Inflammatory macrophage treated with lipopolysaccharide for 4 hours (primary cell): ENCODE data around the gene MRPL34.

ENCODE experiments used
- DNase-seq: peaks from one replicate; pipeline ENCODE4 v3.0.0-alpha.2; 2020

The MRPL34 gene

DNA sequence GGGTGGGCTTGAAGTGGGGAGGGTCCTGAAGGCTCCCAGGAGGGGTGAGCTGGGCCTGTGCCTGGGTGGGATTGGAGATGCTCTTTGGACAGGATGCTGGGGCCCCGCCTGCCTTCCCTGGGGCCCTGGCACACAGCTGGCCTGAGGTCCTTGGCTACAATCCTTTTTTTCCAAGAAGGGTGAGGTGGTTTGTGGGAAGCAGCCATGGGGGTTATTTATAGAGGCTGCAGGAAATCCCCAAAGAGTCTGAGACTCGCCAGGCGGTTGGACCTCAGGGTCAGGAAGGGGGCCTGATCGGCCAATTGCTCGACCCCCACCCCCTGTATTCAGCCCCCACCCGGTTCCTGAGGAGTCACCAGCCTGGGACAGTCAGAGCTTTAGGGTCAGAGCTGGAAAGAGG, 41.7 kb downstream of the MRPL34 start:
- DNase-seq = no peak

DNA sequence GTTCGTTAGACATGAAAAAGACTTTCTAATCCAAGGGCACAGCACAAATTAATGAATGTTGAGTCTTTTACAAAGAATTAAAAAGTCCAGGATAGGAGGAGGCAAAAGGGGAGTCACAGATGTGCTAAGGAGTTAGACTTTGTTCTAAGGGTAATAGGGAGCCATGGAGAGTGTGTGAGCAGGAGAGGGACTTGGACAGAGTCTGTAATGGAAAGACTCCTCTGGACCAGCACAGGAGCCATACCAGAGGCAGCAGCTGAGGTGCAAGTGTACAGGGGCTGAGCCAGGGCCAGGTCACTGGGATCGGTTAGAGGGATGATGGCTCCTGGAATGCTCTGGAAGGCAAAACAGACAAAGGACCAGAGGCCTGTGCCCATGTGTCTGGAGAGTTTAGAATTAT, 42.2 kb downstream of the MRPL34 start:
- DNase-seq = no peak

DNA sequence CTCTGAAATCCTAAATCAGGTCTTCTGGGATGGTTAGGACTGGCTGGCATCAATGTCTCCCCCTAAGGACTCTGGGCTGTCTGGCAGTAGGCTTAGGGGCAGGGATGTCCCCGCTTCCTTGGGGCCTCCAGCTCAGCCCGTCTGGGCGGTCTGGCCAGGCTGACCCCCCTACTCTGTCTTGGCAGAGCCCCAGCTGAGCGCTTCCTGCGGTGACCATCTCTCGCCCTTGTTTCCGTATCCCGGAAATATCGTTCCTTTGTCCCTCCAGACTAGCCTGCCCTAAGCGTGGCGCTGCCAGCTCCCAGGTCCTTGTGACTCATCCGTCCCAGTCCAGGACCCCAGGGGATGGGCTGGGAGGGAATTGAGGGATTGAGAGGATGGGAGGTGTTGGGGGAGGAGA, 43.0 kb downstream of the MRPL34 start:
- DNase-seq = no peak

DNA sequence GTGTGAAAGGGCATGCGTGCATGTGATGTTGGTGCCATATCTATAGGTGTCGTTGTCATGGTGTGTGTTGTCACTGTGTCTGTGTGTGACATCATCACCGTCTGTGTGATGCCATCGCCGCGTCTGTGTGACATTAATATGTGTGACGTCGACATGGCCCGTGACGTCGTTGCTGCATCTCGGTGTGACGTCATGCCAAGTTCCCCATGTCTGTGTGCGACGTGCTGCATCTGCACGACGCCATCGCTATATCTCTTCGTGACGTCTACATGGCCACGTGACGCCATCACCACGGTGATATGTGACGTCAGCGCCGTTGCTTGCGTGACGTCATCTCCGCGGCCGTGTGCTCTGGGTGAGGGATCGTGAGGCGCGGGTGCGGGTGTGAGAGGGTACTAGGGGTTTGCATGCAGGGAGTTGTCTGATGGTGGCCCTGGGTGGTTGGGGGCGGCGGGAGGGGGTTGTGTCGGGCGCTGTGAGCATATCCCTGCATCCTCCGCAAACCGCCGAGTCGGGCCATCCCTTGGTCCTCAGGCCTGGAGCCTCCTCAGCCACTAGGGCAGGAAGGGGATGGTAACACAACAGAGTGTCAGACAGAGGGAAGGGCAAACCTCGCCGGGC, 46.3 kb downstream of the MRPL34 start:
- DNase-seq = no peak

DNA sequence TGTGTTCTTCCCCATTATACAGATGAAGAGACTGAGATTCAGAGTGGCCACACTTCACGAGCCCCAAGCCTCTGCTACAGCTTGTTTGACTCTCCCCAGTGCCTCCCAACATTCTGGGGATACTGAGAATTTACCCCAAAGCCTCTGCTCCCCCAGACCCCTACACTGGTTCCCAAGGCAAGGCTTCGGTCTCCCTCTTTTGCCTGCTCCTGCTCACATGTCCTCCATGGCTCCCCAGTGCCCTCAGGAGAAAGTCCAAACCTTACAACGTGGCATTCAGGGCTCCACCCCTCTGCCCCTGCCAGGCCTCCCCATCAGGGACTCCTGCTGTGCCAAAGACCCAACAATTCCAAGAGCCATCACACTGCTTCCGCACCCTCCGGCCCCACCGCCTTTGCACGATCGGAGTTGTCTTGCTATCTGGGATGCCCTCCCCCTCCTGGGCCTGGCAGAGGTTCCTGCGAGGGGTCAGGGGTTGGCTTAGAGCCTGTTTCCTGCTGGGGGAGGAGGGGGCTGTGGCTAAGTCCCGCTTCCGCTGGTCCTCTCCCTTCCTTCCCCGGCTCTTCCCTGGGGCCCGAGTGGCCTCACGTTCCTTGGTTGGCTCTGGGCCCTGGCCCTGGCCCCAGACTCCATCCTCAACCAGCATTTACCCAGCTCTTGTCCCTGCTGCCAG, 47.1 kb downstream of the MRPL34 start:
- DNase-seq = no peak

DNA sequence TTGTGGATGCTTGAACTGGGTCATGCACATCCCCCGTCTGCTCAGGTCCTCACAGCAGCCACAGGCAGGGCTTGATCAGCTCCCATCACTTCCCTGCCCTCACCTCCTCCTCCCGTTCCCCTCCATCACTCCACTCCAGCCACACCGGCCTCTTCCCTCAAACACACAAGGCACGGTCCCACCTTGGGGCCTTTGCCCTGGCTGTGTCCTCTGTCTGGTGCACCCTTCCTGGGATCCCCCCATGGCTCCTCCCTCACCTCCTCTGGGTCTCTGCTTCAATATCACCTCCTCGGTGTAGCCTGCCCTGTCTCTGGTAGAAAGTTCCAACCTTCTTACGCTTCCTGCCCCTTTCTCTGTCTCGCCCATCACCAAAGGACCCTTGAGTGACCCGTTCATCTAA, 47.7 kb downstream of the MRPL34 start:
- DNase-seq = no peak
